ENCODE measurements around the gene CECR2. TPM values are rescaled to one million over a fixed set of nuclear protein-coding genes. Genes with fewer than 3 reads are reported as not detected.
A peak's percentile ranks its signal among the peaks of the same experiment; 100 is the strongest.

CECR2 gene
- total RNA-seq, 2 experiments from 2014 or later, result 0.17 TPM; not detected in 1

GRCh38 chr22:17575151-17575550 lies 205.9 kb downstream of the CECR2 start:
- CTCF ChIA-PET, result no interaction called here
- no peak for DNase-seq
- Mint-ChIP-seq H3K4me1 (ENCODE audit: low read depth) (no peaks in the 10 kb centered on the region), H3K27me3 (ENCODE audit: low read depth) (peaks cover 6% of the 10 kb centered on the region), H3K27ac (no peak overlapping the region), H3K36me3 (ENCODE audit: low read depth) (no peaks in the 10 kb centered on the region), H3K4me3 (no peak overlapping the region), H3K9me3 (no peaks in the 10 kb centered on the region)
- intact Hi-C loops (cut with micrococcal nuclease), result no loop called here

- intact Hi-C loops (cut with micrococcal nuclease), result no loop called here
- no peak for DNase-seq
- CTCF ChIA-PET, result interaction anchor here (0.6 kb wide), 1 partner anchor 161 kb away, joined by 3 read pairs; no protein-coding TSS in a partner anchor
- H3K27me3 Mint-ChIP-seq (ENCODE audit: low read depth), result peaks cover 6% of the 10 kb centered on the region
- no peaks in the 10 kb centered on the region for H3K4me1 Mint-ChIP-seq (ENCODE audit: low read depth)
- no peaks in the 10 kb centered on the region for H3K9me3 Mint-ChIP-seq
- H3K4me3 Mint-ChIP-seq, result no peak overlapping the region
- no peak overlapping the region for H3K27ac Mint-ChIP-seq
- H3K36me3 Mint-ChIP-seq (ENCODE audit: low read depth), result no peaks in the 10 kb centered on the region
These were observed 206.4 kb downstream of the CECR2 start for GRCh38 chr22:17575681-17576080.

- intact Hi-C loops (cut with micrococcal nuclease), result no loop called here
- no peaks in the 10 kb centered on the region for H3K36me3 Mint-ChIP-seq (ENCODE audit: low read depth)
- no peaks in the 10 kb centered on the region for H3K9me3 Mint-ChIP-seq
- H3K4me1 Mint-ChIP-seq (ENCODE audit: low read depth), result no peaks in the 10 kb centered on the region
- peaks cover 3% of the 10 kb centered on the region for H3K27me3 Mint-ChIP-seq (ENCODE audit: low read depth)
- H3K4me3 Mint-ChIP-seq, result no peak overlapping the region
- CTCF ChIA-PET, result no interaction called here
- peak; percentile 10 for DNase-seq
- H3K27ac Mint-ChIP-seq, result no peak overlapping the region
These were observed 207.2 kb downstream of the CECR2 start for GRCh38 chr22:17576470-17576869.

- Mint-ChIP-seq H3K4me1 (ENCODE audit: low read depth) (no peaks in the 10 kb centered on the region), H3K27me3 (ENCODE audit: low read depth) (peaks cover 3% of the 10 kb centered on the region), H3K27ac (no peak overlapping the region), H3K4me3 (no peak overlapping the region), H3K9me3 (no peaks in the 10 kb centered on the region), H3K36me3 (ENCODE audit: low read depth) (no peaks in the 10 kb centered on the region)
- intact Hi-C loops (cut with micrococcal nuclease), result no loop called here
- CTCF ChIA-PET, result interaction anchor here (0.7 to 1.3 kb wide), 2 partner anchors 10 to 91 kb away, joined by 3 to 4 read pairs; no protein-coding TSS in a partner anchor
- no peak for DNase-seq
These were observed 209.0 kb downstream of the CECR2 start for GRCh38 chr22:17578136-17578754.

- no peak for DNase-seq
- no peak overlapping the region for H3K4me3 Mint-ChIP-seq
- H3K27me3 Mint-ChIP-seq (ENCODE audit: low read depth), result peaks cover 3% of the 10 kb centered on the region
- H3K27ac Mint-ChIP-seq, result no peak overlapping the region
- CTCF ChIA-PET, result interaction anchor here (1.3 kb wide), 1 partner anchor 9 kb away, joined by 4 read pairs; no protein-coding TSS in a partner anchor
- intact Hi-C loops (cut with micrococcal nuclease), result no loop called here
- H3K9me3 Mint-ChIP-seq, result no peaks in the 10 kb centered on the region
- H3K4me1 Mint-ChIP-seq (ENCODE audit: low read depth), result no peaks in the 10 kb centered on the region
- H3K36me3 Mint-ChIP-seq (ENCODE audit: low read depth), result no peaks in the 10 kb centered on the region
These were observed 210.3 kb downstream of the CECR2 start for GRCh38 chr22:17579535-17579981.

- Mint-ChIP-seq H3K4me3 (no peak overlapping the region), H3K27ac (no peak overlapping the region), H3K27me3 (ENCODE audit: low read depth) (peaks cover 3% of the 10 kb centered on the region), H3K4me1 (ENCODE audit: low read depth) (no peaks in the 10 kb centered on the region), H3K9me3 (no peaks in the 10 kb centered on the region), H3K36me3 (ENCODE audit: low read depth) (no peaks in the 10 kb centered on the region)
- no peak for DNase-seq
- intact Hi-C loops (cut with micrococcal nuclease), result no loop called here
- CTCF ChIA-PET, result no interaction called here
These were observed 211.3 kb downstream of the CECR2 start for GRCh38 chr22:17580441-17581031.

- Mint-ChIP-seq H3K4me3 (no peak overlapping the region), H3K36me3 (ENCODE audit: low read depth) (no peaks in the 10 kb centered on the region), H3K27ac (no peak overlapping the region), H3K9me3 (no peaks in the 10 kb centered on the region), H3K27me3 (ENCODE audit: low read depth) (peaks cover 3% of the 10 kb centered on the region), H3K4me1 (ENCODE audit: low read depth) (no peaks in the 10 kb centered on the region)
- intact Hi-C loops (cut with micrococcal nuclease), result no loop called here
- no peak for DNase-seq
- CTCF ChIA-PET, result interaction anchor here (0.5 kb wide), 1 partner anchor 392 kb away, joined by 4 read pairs; no protein-coding TSS in a partner anchor
These were observed 211.8 kb downstream of the CECR2 start for GRCh38 chr22:17581056-17581455.

GRCh38 chr22:17581631-17582030 lies 212.4 kb downstream of the CECR2 start:
- CTCF ChIA-PET, result no interaction called here
- H3K4me1 Mint-ChIP-seq (ENCODE audit: low read depth), result no peaks in the 10 kb centered on the region

GRCh38 chr22:17583151-17583550 lies 213.9 kb downstream of the CECR2 start:
- peaks cover 3% of the 10 kb centered on the region for H3K27me3 Mint-ChIP-seq (ENCODE audit: low read depth)
- CTCF ChIA-PET, result interaction anchor here (0.6 kb wide), 1 partner anchor 82 kb away, joined by 3 read pairs; no protein-coding TSS in a partner anchor
- no peak overlapping the region for H3K4me3 Mint-ChIP-seq
- no peaks in the 10 kb centered on the region for H3K36me3 Mint-ChIP-seq (ENCODE audit: low read depth)
- no peak for DNase-seq
- no peaks in the 10 kb centered on the region for H3K9me3 Mint-ChIP-seq
- H3K27ac Mint-ChIP-seq, result no peak overlapping the region
- intact Hi-C loops (cut with micrococcal nuclease), result no loop called here
- no peaks in the 10 kb centered on the region for H3K4me1 Mint-ChIP-seq (ENCODE audit: low read depth)

More at GRCh38 chr22:17581631-17582030, 212.4 kb downstream of the CECR2 start:
- no peak overlapping the region for H3K27ac Mint-ChIP-seq
- peaks cover 3% of the 10 kb centered on the region for H3K27me3 Mint-ChIP-seq (ENCODE audit: low read depth)
- H3K4me3 Mint-ChIP-seq, result no peak overlapping the region
- no peak for DNase-seq
- H3K36me3 Mint-ChIP-seq (ENCODE audit: low read depth), result no peaks in the 10 kb centered on the region
- intact Hi-C loops (cut with micrococcal nuclease), result no loop called here
- no peaks in the 10 kb centered on the region for H3K9me3 Mint-ChIP-seq

- DNase-seq, result no peak
- H3K27ac Mint-ChIP-seq, result no peak overlapping the region
- CTCF ChIA-PET, result no interaction called here
- no peaks in the 10 kb centered on the region for H3K9me3 Mint-ChIP-seq
- no peaks in the 10 kb centered on the region for H3K27me3 Mint-ChIP-seq (ENCODE audit: low read depth)
- H3K4me3 Mint-ChIP-seq, result no peak overlapping the region
- intact Hi-C loops (cut with micrococcal nuclease), result no loop called here
- peaks cover 7% of the 10 kb centered on the region for H3K36me3 Mint-ChIP-seq (ENCODE audit: low read depth)
- H3K4me1 Mint-ChIP-seq (ENCODE audit: low read depth), result no peaks in the 10 kb centered on the region
These were observed 217.7 kb downstream of the CECR2 start for GRCh38 chr22:17586831-17587440.

GRCh38 chr22:17587629-17588028 lies 218.4 kb downstream of the CECR2 start:
- no peak for DNase-seq
- Mint-ChIP-seq H3K36me3 (ENCODE audit: low read depth) (peaks cover 9% of the 10 kb centered on the region), H3K9me3 (no peaks in the 10 kb centered on the region), H3K27ac (no peak overlapping the region), H3K4me3 (no peak overlapping the region), H3K4me1 (ENCODE audit: low read depth) (no peaks in the 10 kb centered on the region), H3K27me3 (ENCODE audit: low read depth) (no peaks in the 10 kb centered on the region)
- intact Hi-C loops (cut with micrococcal nuclease), result no loop called here
- CTCF ChIA-PET, result interaction anchor here (1.1 kb wide), 1 partner anchor 9 kb away, joined by 4 read pairs; no protein-coding TSS in a partner anchor

- H3K27me3 Mint-ChIP-seq (ENCODE audit: low read depth), result no peaks in the 10 kb centered on the region
- no peak overlapping the region for H3K27ac Mint-ChIP-seq
- CTCF ChIA-PET, result interaction anchor here (0.6 to 1.1 kb wide), 2 partner anchors 10 to 575 kb away, joined by 3 to 4 read pairs; no protein-coding TSS in a partner anchor
- no peak for DNase-seq
- intact Hi-C loops (cut with micrococcal nuclease), result no loop called here
- H3K9me3 Mint-ChIP-seq, result no peaks in the 10 kb centered on the region
- no peaks in the 10 kb centered on the region for H3K4me1 Mint-ChIP-seq (ENCODE audit: low read depth)
- H3K4me3 Mint-ChIP-seq, result no peak overlapping the region
- peaks cover 14% of the 10 kb centered on the region for H3K36me3 Mint-ChIP-seq (ENCODE audit: low read depth)
These were observed 219.3 kb downstream of the CECR2 start for GRCh38 chr22:17588606-17589005.
